Stromal cell of bone marrow (primary cell): ENCODE data around the gene FLT3.

ENCODE experiments used
- DNase-seq: peaks from one replicate; pipeline ENCODE4 v3.0.0-alpha.2; 2012; ENCODE audit warnings: low read depth

FLT3 gene

GRCh38 chr13:28001049-28001448 lies 99.3 kb downstream of the FLT3 start:
- no peak for DNase-seq

GRCh38 chr13:28000567-28000966 lies 99.8 kb downstream of the FLT3 start:
- DNase-seq = no peak

DNA sequence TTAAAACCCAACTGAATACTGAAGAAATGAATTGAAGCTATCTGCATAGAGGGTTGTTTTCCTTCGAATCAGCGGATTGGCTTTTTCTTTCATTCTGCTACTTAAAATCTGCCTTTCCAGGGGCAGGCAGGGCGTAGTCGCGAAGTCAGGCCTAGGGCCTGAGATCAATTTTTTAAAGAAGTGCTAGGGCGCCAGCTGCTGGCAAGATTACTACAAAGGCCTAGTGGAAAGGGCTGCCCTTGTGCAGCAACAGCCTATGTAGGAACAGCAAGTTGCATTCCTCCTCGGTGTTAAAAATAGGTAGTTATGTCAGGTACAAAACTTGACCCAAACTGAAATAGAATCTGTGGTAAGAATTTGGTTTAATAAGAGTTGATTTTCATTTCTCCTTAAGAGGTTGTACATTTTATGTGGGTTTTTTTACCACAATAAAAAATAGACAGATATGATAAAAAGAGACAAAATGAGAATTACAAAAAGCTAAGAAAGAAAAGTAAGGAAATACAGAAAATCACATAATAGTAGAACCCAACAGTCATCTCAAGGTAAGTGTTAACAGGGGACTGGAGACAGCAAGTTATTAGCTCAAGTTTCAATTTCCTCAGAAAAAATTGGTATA lies 102.4 kb downstream of the FLT3 start:
- DNase-seq = peak; percentile 9

GRCh38 chr13:27991881-27992280 lies 108.5 kb downstream of the FLT3 start:
- DNase-seq = no peak

- DNase-seq = no peak
Observed at GRCh38 chr13:27988520-27988919, 111.9 kb downstream of the FLT3 start, which contains the start of gene URAD. TSS of gene URAD (minus strand) at chr13:27988693. CDS start at chr13:27988637, 56 bp downstream.

GRCh38 chr13:27985600-27985999 lies 114.8 kb downstream of the FLT3 start:
- no peak for DNase-seq

DNA sequence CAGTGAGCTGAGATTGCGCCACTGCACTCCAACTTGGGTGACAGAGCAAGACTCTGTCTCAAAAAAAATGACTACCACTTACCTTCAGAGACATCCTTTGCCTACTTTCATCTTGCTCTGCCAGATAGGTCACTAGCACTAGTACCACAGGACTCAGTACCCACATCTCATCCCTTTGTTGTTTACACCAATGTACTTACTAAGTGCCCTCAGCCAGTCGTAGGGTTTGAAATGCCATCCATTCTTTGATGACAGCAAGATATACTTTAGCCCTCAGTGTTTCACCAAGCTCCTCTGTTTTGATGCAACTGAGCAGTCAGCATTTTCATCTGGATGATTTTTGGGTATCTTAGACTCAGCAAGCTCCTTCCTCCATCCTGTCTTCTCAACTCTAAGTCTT lies 118.0 kb downstream of the FLT3 start:
- DNase-seq = no peak

DNA sequence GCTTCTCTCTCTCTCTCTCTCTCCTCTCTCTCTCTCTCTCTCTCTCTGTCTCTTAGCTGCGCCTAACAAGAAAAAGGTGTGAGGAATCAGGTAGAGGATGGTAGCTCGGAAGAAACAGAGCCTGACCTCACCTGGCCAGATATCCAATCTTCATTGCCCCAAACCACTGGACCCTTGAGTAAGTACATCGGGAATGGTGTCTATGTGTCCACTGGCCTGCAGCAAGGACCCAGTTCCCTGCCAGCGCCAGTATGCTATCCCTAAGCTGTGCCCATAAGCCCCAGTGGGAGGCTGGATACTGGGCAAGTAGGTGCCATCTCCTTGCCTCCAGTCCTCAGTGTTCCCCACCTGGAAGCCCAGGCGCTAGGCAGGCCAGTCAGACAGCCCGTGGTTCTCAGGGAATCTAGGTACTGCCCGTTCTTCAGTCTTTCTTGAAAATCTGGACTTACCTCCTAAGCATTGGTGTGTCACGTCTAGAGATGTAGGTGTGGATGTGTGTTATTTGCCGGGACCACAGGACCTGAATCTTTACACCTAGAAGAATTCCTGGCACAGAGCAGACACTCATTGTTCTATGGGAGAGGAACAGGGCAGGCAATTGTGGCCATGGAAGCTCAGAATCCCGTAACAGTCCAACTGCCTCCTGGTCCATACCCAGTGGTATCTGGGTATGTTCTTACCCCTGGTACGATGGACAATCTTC lies 119.2 kb downstream of the FLT3 start:
- DNase-seq = no peak

GRCh38 chr13:27980280-27980998 lies 119.9 kb downstream of the FLT3 start:
- no peak for DNase-seq

DNA sequence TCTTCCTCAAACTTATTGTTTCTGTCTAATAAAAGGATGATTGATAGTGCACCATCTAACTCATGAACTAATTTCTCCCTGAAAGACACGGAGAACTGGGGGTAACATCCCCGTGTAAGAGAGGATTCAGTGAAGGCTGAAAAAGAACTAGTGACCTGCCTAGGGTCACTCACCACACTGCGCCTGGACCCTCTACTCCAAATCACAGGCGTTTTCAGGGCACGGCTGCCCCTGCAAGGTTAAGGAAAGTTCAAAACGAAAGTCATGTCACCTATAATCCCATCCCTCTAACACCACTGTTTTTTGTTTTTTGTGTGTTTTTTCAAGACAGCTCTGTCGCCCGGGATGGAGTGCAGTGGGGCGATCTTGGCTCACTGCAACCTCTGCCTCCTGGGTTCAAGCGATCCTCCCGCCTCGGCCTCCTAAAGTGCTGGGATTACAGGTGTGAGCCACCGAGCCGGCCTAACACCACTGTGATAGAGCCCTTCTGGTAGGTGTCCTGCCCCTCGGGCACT lies 120.6 kb downstream of the FLT3 start:
- DNase-seq = no peak

DNA sequence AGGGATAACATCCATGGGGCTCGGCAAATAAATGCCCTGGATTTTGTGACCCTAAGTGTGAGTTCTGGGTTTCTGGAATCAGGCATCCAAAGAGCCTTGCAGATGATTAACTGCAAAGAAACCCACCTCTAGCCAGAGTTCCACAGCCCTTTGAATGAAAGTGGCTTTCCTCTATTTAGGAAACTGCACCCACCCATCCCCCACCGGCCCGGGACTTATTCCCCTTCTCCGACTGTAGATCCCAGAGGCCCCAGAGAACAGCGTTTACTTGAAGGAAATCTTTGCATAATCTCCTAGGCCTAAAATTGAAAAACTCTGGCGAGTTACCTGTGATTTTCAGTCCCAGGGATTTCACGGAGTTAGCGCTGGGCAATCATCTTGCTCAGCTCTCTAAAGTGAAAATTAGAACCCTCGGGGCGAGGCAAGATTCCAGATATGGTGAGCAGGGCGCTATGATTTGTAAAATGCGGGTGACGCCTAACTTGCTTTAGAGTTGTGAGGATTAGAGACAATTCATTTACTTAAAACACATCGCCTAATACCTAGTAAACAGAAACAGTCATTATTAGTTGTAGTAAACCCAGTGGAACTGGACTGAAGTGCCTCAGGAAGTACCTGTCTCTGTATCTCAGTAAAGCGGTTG lies 121.3 kb downstream of the FLT3 start:
- DNase-seq = no peak

DNA sequence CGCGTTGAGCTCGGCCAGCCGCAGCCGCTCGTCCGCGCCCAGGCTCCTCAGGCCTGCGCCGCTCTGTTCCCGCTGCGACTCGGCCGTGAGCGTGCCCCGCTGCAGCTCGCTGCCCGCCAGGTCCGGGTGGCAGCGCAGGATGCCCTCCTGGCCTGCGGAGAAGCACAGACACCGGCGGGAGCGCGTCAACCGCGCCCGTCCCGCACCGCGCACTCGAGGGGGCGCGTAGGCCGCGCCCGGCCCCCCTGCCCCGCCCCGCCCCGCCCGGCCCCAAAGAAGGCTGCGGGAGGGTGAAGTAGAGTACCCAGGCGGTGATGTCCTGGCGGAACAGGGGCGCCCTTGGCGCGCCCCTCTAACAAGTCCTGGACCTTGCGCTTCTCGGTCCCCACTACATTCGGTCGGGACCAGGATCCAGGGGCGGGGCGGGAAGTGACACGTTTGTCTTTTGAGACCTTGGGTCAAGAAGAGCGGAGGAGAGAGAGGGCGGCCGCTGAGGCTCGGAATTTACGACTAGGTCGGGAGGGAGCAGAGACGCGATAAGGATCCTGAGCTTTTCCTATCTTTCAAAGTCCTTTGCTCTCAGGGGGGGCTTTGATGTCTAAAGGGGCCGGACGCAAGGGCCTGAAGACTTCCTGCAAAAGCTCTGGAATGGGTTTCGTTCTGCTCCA lies 121.9 kb downstream of the FLT3 start:
- DNase-seq = no peak

DNA sequence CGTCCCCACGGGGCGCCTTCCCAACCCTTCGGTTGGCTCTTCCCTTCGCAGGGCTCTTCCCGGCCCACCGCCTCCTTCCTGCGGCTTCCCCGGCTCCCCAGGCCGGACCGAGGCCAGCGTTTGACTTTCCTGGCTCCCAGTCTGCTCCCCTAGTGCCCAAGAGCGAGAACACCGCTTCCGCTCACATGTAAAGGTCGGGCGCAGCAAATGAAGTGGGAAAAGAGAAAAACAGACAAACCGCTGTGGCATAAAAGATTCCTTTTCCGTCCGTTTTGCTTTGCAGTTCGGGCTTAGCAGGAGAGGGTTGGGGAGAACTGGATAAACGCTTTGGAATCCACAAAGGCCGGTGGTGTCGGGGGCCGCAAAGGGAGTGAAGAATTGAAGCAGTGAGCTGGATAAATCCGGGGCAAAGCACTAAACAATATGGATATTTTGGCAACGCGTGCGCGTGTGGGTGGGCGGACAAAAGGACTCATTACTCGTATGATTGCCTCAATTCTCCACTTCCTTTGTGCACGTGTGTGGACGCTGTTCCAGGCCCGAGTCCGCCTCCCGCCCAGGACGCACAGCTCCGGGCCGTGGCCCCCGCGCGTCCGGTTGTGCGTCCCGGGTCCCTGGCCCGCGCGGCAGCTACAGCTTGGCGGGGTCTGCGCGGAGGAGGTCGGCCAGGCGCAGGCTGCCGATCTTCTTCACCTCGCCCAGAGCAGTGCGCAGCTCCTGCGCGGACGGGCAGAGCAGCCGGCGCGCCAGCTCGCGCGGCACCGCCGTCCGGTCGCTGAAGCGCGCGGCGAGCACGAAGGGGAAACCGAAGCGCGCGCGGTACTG lies 122.7 kb downstream of the FLT3 start:
- no peak for DNase-seq

DNA sequence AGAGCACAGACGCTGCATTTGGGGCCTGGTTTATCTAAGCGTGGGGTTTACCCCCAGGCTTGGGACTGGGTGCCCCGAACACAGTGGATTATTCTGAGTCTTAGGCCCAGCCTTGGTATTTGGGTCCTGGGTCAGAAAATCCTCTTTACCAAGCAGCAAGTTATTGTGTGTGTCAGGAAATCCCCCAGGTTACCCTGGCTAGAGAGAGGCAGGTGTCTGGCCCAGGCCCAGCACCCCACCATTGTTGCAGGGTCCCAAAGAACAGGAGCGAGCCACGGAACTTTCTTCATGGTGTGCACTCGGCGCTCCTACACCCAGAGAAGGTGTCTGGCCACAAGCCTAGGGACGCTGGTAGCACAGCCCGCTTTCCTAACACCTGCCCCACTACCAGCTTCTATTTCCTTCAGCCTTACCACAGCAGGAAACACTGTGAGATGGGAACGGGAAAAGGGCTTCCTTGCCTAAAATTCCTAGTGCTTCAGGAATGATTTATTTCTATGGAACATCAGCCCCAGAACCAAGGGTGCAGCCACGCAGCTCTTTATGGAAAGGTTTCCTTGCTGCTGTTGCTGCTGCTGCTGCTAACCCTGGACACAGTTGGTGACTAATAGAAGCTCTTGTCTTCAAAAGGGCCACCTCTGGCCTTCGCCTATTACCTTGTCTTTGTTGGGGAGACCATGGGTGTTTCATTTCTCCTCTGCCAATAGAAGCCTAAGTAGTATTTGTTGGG lies 123.8 kb downstream of the FLT3 start:
- no peak for DNase-seq

DNA sequence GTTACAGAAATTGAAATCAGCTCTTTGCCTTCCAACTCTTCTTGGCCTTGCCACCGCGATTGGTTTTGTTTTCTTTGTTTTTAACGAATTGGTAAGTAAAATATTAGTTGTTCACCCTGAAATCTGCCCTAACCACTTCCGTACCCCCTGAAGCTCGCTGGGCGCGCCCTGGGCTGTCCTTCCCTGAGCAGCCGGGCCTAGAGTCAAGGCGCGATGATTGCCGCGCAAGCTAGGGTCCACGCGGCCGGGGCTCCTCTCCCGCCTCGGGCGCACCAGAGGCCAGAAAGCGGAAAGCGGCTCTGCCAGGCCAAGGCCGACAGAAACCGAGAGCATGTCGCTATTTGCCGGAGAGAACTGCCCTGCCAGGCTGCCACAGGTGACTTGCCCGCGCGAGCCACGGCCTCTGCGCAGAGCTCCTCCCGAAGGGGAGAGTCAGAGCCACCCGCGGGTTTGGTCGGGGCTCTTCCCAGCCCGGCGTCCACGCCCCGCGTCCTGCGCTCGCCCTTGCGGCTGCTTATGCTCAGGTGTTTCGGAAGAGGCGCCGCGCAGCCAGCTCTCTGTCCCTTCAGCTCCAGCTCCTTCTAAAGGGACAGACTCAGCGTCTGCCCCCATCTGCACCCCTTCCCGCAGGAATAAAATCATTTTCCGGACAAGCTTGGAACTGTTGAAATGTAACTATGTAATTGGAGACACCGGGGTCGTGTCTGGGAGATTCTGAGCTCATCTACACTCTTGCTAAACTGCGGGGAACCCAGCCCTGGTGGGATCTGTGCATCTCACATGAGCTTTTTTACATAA lies 124.6 kb downstream of the FLT3 start:
- DNase-seq = no peak

DNA sequence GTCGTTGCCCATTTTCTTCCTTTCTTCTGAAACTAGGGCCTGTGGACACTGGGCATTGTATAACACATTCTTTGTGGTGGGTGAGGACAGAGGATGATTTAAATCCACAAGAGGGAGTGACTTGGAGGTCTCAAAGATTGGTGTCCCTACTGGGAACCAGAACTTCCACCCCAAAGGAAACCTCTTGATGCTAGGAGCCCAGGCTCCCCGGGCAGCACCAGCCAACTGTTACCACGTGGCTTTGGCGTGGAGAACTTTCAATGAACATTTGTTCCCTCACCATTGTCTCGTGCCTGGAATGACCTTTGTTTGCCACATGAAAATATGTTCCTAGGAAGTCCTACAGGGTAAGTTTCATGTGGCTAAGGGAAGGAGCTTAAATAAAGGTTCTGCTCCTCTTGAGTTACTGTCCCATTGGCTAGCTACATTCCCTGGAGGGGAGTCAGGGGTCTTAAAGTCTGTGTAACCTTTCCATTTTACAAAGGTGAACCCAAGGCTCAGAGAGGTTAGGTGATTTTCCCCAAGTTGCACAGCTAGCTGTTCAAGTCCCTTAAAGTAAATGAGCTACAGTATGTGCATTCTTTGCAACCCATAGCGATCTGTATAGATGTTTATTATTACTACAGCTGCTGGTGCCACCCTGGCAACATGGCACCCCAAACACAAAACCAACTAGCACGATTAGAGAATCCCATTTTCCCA lies 126.3 kb downstream of the FLT3 start:
- DNase-seq = no peak

GRCh38 chr13:27973291-27973690 lies 127.1 kb downstream of the FLT3 start:
- DNase-seq = no peak

GRCh38 chr13:27972478-27972820 lies 127.9 kb downstream of the FLT3 start:
- DNase-seq = no peak
